Small intestine (tissue), 7 donors: ENCODE results near the gene FHIT. TPM values are rescaled to one million over a fixed set of nuclear protein-coding genes. Genes with fewer than 3 reads are reported as not detected.

Experiments
- DNase-seq, 2 donors: peaks; one replicate each; pipeline versions ENCODE4 v3.0.0 to v3.0.0-alpha.2; 2013
- FAIRE-seq: peaks from 2 replicates; lab custom pipeline; 2012; peaks lifted over from hg19 to GRCh38; lab: Jason Lieb, UNC
- H3K27ac ChIP-seq, 3 donors: one replicate each; pipeline ENCODE4 v1.5.1; 2013; ENCODE audit warnings: low read length in 2 of 3, mild to moderate bottlenecking in 2 of 3, control low read depth in 1 of 3, inconsistent platforms in 1 of 3, low read depth in 1 of 3, moderate library complexity in 1 of 3
- H3K27me3 ChIP-seq, 3 donors: one replicate each; pipeline ENCODE4 v1.6.1; 2013; ENCODE audit warnings: low read length in 3 of 3, inconsistent platforms in 1 of 3; ENCODE audit not compliant: control insufficient read depth in 3 of 3, insufficient read depth in 3 of 3
- H3K36me3 ChIP-seq, 3 donors: one replicate each; pipeline ENCODE4 v1.6.1; 2013; ENCODE audit warnings: low read length in 3 of 3, inconsistent platforms in 1 of 3, low read depth in 1 of 3, mild to moderate bottlenecking in 1 of 3, moderate library complexity in 1 of 3; ENCODE audit not compliant: control insufficient read depth in 3 of 3, insufficient read depth in 2 of 3
- H3K4me1 ChIP-seq, 3 donors: one replicate each; pipeline ENCODE4 v1.6.1; 2013; ENCODE audit warnings: low read length in 2 of 3, inconsistent platforms in 1 of 3, low read depth in 1 of 3, mild to moderate bottlenecking in 1 of 3, moderate library complexity in 1 of 3; ENCODE audit not compliant: control insufficient read depth in 3 of 3, insufficient read depth in 2 of 3
- H3K4me3 ChIP-seq, 3 donors: one replicate each; pipeline ENCODE4 v1.5.1; 2013; ENCODE audit warnings: low read length in 3 of 3, control low read depth in 1 of 3, inconsistent platforms in 1 of 3, low read depth in 1 of 3, mild to moderate bottlenecking in 1 of 3, moderate library complexity in 1 of 3
- H3K9me3 ChIP-seq, 2 donors: one replicate each; pipeline ENCODE4 v1.6.1; 2013; ENCODE audit warnings: low read depth in 1 of 2, low read length in 1 of 2; ENCODE audit not compliant: control insufficient read depth in 2 of 2, insufficient read depth in 1 of 2
- WGBS, 3 donors: extraction: QIAGEN DNeasy Blood & Tissue Kit; methylation state at CpG; one replicate each; pipeline ENCODE4 v1.1.7; 2013; 5-methylcytosine and 5-hydroxymethylcytosine counted together
- polyA plus RNA-seq, 4 donors: library from polyadenylated mRNA; stranded (reverse) in 3 of 4; unstranded in 1 of 4; fragments of 200-250 nt in 3 of 4; fragments of 120-200 nt in 1 of 4; gene quantifications; one replicate each; pipeline versions ENCODE4 v1.2.1 to v1.2.3, GENCODE V29; 2013
- donor health status: healthy with polysubstance abuse.
- donor health status: control.
- donor health status: control.
- donor health status: Bipolar disorder and iron deficiency.
- donor health status: healthy.

Gene FHIT
- polyA plus RNA-seq, 4 donors, result 4.4 to 30.4 (median 7.0) TPM

GRCh38 chr3:60365360-60365759 lies 885.9 kb downstream of the FHIT start:
- no peak for FAIRE-seq
- WGBS, 3 donors, result 0 to 41% (median 29%) methylated on average over 2 of the region's 2 CpGs
- H3K36me3 ChIP-seq, result no peaks in the 10 kb centered on the region
- no peaks in the 10 kb centered on the region for H3K27me3 ChIP-seq
- DNase-seq, result no peak
- H3K9me3 ChIP-seq, result peaks cover 0 to 4% of the 10 kb centered on the region in 2 donors
- no peak overlapping the region for H3K4me3 ChIP-seq
- no peak overlapping the region for H3K27ac ChIP-seq
- H3K4me1 ChIP-seq, result no peaks in the 10 kb centered on the region

GRCh38 chr3:60364475-60364874 lies 886.8 kb downstream of the FHIT start:
- no peak for DNase-seq
- no peak overlapping the region for H3K4me3 ChIP-seq
- FAIRE-seq, result no peak

DNA sequence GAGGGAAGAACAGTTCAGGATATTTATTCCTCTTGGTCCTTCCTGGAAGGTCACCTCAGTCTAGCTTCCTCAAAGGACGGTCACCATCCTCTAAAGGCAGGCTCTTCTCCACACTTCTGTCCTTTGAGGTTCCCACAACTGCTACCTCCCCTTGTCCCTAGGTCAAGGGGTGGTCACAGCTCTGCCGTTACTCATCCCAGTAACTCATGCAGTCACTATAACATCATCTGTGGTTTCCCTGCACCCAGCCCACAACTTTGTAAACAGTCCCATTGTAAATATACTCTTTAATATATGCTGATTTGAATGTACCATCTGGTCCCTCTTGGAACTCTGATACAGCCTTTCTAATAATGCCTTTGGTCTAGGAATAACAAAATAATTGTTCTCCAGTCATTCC lies 887.4 kb downstream of the FHIT start:
- Histone ChIP-seq H3K27me3 (no peaks in the 10 kb centered on the region), H3K9me3 (peaks cover 0 to under 1% of the 10 kb centered on the region in 2 donors), H3K27ac (no peak overlapping the region), H3K4me1 (no peaks in the 10 kb centered on the region), H3K4me3 (no peak overlapping the region), H3K36me3 (no peaks in the 10 kb centered on the region)
- WGBS, 3 donors, result 66 to 84% (median 84%) methylated on average over 2 of the region's 2 CpGs
- DNase-seq (peak; percentile 3 to 4), FAIRE-seq (no peak)

More at GRCh38 chr3:60364475-60364874, 886.8 kb downstream of the FHIT start:
- Histone ChIP-seq H3K27ac (no peak overlapping the region), H3K36me3 (no peaks in the 10 kb centered on the region), H3K27me3 (no peaks in the 10 kb centered on the region), H3K4me1 (no peaks in the 10 kb centered on the region), H3K9me3 (peaks cover 0 to 4% of the 10 kb centered on the region in 2 donors)

DNA sequence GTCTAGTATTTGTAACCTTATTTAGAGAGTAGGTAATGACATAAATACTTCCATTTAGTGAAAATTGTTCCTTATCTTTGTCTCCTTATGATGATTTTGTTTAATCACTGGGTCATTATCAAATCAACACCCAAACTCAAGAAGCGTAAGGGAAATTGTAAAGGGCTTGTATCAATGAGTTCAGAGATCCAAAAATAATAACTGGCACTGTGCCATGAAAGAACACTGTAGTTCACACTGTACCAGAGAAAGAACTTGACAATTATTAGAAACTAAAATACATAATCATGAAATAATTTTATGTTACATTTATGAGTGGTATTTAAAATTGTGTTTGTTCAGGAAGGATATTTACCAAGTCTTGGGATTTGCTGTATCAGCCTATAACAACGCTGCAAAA lies 895.4 kb downstream of the FHIT start:
- no peaks in the 10 kb centered on the region for H3K27me3 ChIP-seq
- H3K4me1 ChIP-seq, result no peaks in the 10 kb centered on the region
- WGBS, 3 donors, result 52 to 78% (median 69%) methylated on average over 2 of the region's 2 CpGs
- H3K36me3 ChIP-seq, result no peaks in the 10 kb centered on the region
- DNase-seq (no peak), FAIRE-seq (no peak)
- H3K4me3 ChIP-seq, result no peak overlapping the region
- H3K9me3 ChIP-seq, result peaks cover 0 to 1% of the 10 kb centered on the region in 2 donors
- no peak overlapping the region for H3K27ac ChIP-seq

DNA sequence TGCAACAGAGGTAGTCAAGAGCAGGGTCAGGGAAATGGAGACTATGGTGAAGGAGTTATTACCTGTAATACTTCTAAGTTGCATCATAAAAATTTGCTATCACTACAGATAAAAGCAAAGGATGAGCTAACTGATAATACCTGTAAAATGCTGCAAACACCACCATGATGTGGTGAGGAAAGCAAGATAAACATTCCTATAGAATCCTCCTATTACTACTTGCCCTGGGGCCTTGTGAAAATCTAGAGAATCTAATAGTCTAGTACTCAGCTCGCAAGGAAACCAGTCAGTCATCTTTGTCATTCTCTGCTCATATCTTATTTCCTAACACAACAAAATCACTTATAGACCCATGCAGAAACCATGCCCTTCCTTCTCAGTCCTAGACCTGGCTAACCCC lies 899.8 kb downstream of the FHIT start:
- no peaks in the 10 kb centered on the region for H3K4me1 ChIP-seq
- DNase-seq, result no peak
- no peaks in the 10 kb centered on the region for H3K27me3 ChIP-seq
- H3K9me3 ChIP-seq, result peaks cover 0 to 3% of the 10 kb centered on the region in 2 donors
- H3K36me3 ChIP-seq, result no peaks in the 10 kb centered on the region
- FAIRE-seq, result no peak
- 83 to 100% (median 88%) methylated on average over 1 of the region's 1 CpG for WGBS, 3 donors
- no peak overlapping the region for H3K27ac ChIP-seq
- no peak overlapping the region for H3K4me3 ChIP-seq

GRCh38 chr3:60344340-60344739 lies 906.9 kb downstream of the FHIT start:
- DNase-seq (no peak), FAIRE-seq (no peak)
- Histone ChIP-seq H3K4me1 (no peaks in the 10 kb centered on the region), H3K4me3 (no peak overlapping the region), H3K9me3 (no peaks in the 10 kb centered on the region), H3K27me3 (no peaks in the 10 kb centered on the region), H3K36me3 (no peaks in the 10 kb centered on the region), H3K27ac (no peak overlapping the region)
- 71 to 88% (median 86%) methylated on average over 3 of the region's 3 CpGs for WGBS, 3 donors

DNA sequence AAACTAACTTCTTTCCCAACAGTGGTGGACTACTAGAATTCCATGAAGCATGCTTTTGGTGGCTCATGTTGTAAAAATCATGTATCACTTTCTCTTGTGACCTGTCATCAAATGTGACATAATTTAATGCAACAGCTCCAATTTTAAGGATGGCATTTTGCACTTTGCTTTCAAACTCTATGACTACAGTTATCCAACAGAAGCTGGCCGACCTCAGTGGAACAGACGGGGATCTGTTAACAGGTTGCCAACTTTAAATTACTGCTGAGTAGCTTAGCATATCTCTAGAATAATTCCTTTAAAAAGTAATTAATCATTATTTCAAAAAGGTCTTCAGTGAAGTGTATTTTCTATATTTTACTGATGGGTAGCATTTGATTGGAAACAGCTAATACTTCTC lies 907.4 kb downstream of the FHIT start:
- Histone ChIP-seq H3K27me3 (no peaks in the 10 kb centered on the region), H3K9me3 (no peaks in the 10 kb centered on the region), H3K4me3 (no peak overlapping the region), H3K4me1 (no peaks in the 10 kb centered on the region), H3K27ac (no peak overlapping the region), H3K36me3 (no peaks in the 10 kb centered on the region)
- 78 to 90% (median 86%) methylated on average over 2 of the region's 2 CpGs for WGBS, 3 donors
- FAIRE-seq (no peak), DNase-seq (no peak)

- no peak overlapping the region for H3K27ac ChIP-seq
- no peak for DNase-seq
- no peak for FAIRE-seq
- H3K27me3 ChIP-seq, result no peaks in the 10 kb centered on the region
- H3K36me3 ChIP-seq, result no peaks in the 10 kb centered on the region
- no peaks in the 10 kb centered on the region for H3K9me3 ChIP-seq
- no peak overlapping the region for H3K4me3 ChIP-seq
- H3K4me1 ChIP-seq, result no peaks in the 10 kb centered on the region
- 76 to 87% (median 84%) methylated on average over 6 of the region's 6 CpGs for WGBS, 3 donors
Observed at GRCh38 chr3:60339304-60339703, 911.9 kb downstream of the FHIT start.

DNA sequence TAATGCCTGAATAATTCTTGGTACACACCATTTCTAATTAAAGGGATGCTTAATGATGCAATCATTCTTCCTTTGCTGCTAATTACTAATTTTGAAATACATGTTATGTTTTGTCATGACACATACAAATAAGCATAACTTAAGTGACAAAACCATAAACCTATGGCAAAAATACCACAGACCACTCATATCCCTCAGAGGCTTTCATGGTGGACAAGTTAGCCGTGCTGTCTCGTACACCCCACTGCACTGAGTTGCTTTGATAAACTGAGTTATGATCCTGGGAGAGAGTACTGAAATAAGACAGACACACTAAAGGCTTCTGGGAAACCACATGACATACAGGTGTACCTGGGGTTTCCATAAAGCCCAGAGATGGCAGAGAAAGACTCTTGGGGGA lies 913.8 kb downstream of the FHIT start:
- DNase-seq, result no peak
- Histone ChIP-seq H3K4me3 (no peak overlapping the region), H3K36me3 (no peaks in the 10 kb centered on the region), H3K27ac (no peak overlapping the region), H3K27me3 (no peaks in the 10 kb centered on the region), H3K9me3 (no peaks in the 10 kb centered on the region), H3K4me1 (no peaks in the 10 kb centered on the region)
- no peak for FAIRE-seq
- 76 to 89% (median 86%) methylated on average over 2 of the region's 2 CpGs for WGBS, 3 donors
